GM12891 (cell line): ENCODE results near the gene SLC7A1.

Experiments used
- DNase-seq: peaks from one replicate; pipeline ENCODE4 v3.0.0; 2011; ENCODE audit warnings: low spot score; ENCODE audit not compliant: insufficient read length
- FAIRE-seq: peaks from 2 replicates; lab custom pipeline; 2011; peaks lifted over from hg19 to GRCh38; lab: Jason Lieb, UNC
- PAX5 ChIP-seq: IDR thresholded peaks from 2 replicates; pipeline ENCODE4 v1.6.1; 2011; ENCODE audit warnings: low read length, moderate library complexity, mild to moderate bottlenecking; ENCODE audit not compliant: insufficient read depth, severe bottlenecking
- POLR2A ChIP-seq: IDR thresholded peaks from 2 replicates; pipeline ENCODE4 v1.6.1; 2011; ENCODE audit warnings: low read depth, low read length, control low read depth
- POLR2AphosphoS5 ChIP-seq: IDR thresholded peaks from 2 replicates; pipeline ENCODE4 v1.6.1; 2011; ENCODE audit warnings: low read depth, low read length, control low read depth
- POU2F2 ChIP-seq: IDR thresholded peaks from 2 replicates; pipeline ENCODE4 v1.6.1; 2011; ENCODE audit warnings: low read depth, mild to moderate bottlenecking, control low read depth, low read length, moderate library complexity
- SPI1 ChIP-seq: IDR thresholded peaks from 2 replicates; pipeline ENCODE4 v1.6.1; 2011; ENCODE audit warnings: low read depth, low read length, control low read depth
- TAF1 ChIP-seq: IDR thresholded peaks from 2 replicates; pipeline ENCODE4 v1.6.1; 2011; ENCODE audit warnings: low read depth, low read length, control low read depth

Gene SLC7A1

DNA sequence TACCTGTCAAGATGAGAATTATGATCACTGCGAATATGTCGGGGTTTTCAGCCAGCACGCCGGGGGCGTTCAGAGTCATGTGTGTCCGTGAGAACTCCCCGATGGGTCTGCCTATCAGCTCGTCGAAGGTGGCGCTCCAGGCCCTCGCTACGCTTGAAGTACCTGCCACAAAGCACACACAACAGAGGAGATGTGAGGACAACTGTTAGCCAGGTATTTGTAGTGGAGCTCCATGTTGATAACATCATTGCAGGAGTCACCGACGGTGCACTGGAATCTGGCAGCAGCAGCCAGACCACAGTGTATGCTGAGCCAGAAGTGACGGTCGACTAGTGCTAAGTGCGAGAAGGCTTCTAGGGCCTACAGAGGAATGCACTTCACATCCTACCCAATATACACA, 62.7 kb downstream of the SLC7A1 start:
- no peak for TF ChIP-seq PAX5
- TF ChIP-seq POLR2A = no peak
- no peak for TF ChIP-seq SPI1
- no peak for TF ChIP-seq POU2F2
- no peak for TF ChIP-seq TAF1
- TF ChIP-seq POLR2AphosphoS5 = no peak
- no peak for FAIRE-seq

DNA sequence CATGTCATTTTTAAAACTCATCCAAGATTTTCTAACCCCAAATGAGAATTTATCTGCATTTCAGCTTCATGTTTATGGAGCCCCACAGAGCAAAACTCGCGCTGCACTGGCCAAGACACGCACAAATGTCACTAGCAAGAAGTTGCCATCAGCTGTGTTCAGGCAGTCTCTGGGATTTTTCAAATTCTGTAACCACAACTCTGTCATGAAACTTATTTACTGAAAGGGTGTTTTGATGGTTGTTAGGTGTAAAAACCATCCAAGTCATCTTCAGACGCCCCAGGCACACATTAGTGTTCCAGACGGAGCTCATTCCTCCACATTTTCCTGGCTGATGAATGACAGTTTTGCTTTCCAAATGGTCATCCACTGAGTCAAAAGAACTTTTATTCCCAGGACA, 63.4 kb downstream of the SLC7A1 start:
- FAIRE-seq = no peak
- DNase-seq = no peak
- no peak for TF ChIP-seq SPI1
- TF ChIP-seq POLR2A = no peak
- TF ChIP-seq POU2F2 = no peak
- TF ChIP-seq POLR2AphosphoS5 = no peak
- TF ChIP-seq PAX5 = no peak
- TF ChIP-seq TAF1 = no peak

More for the DNA sequence above, 62.7 kb downstream of the SLC7A1 start:
- no peak for DNase-seq

DNA sequence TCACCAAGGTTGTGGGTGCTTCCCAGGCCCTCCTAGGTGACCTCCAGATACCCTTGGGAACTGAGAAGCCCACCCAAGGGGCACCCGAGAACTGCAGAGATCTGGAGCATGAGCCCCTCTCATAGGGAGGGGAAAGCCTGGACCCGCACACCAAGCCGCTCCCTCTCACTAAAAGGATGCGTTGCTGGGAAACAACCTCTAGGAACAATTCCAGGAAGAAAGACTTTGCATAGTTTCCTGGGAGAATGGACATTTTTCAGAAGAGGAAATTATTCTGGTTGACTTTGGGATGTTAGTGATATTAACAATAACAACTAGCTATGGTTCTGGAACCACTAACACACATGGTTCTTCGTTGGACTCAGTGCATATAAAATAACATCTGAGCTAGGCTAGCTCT, 64.6 kb downstream of the SLC7A1 start:
- DNase-seq = no peak
- TF ChIP-seq TAF1 (no peak), POLR2A (no peak), PAX5 (no peak), POU2F2 (no peak), SPI1 (no peak), POLR2AphosphoS5 (no peak)
- no peak for FAIRE-seq

DNA sequence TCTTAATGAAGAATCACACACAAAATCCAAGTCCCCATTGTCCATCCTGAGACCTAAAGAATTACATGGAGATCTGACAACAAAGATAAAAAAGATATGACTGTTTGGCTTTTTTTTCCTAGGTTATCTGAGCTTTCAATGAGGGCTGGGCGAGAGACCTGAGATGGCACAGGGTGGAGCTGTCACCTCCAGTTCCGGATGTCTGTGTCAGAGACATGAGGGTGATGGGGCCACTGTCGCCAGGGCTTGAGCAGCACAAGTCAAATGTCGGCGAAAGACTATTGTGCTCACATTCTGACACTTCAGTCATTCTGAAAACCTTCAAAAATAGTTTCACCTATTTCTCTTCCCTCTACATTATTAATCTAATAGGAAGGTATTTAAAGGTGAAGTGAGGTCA, 65.7 kb downstream of the SLC7A1 start:
- FAIRE-seq (no peak), DNase-seq (no peak)
- TF ChIP-seq POLR2AphosphoS5 (no peak), SPI1 (no peak), PAX5 (no peak), POLR2A (no peak), POU2F2 (no peak), TAF1 (no peak)

DNA sequence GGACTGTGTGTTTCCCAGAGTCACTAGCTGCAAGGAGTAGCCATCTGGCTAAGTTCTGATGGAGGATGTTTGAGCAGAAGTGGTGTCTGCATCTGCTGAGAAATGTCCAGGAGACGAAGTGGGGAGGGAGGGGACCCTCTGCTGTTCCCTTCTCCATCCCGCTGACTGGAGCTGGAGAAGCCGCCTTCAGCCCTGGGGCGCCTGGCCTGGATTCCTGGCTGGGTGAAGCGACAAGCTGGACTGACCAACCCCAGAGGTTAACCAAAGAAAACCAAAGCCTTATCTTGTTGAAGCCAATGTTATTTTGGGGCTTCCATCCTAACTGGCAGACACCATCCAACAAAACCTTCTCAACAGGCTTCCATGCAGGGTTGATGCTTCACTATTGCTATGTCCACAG, 67.6 kb downstream of the SLC7A1 start:
- FAIRE-seq = no peak
- TF ChIP-seq POLR2A (no peak), PAX5 (no peak), SPI1 (no peak), POU2F2 (no peak), TAF1 (no peak), POLR2AphosphoS5 (no peak)
- DNase-seq = no peak

DNA sequence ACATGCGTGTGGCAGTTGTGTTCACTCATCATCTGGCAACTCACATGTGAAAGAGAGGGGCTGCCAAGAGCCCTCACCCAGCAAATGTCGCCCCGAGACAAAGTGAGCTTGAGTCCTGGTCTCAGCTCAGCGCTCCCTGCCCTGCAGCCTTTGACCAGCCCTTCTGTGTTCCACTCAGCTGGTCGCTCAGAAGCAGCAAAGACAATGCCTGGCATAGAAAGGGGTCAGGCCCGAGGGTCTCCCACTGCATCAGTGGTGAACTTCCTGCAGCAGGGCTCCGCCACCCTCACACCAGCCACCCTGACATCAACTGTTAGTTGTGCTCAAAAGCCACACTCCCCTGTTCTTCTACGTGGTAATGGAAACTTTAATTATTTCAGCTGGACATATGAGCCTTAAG, 68.0 kb downstream of the SLC7A1 start:
- DNase-seq (no peak), FAIRE-seq (no peak)
- TF ChIP-seq SPI1 (no peak), POLR2AphosphoS5 (no peak), POLR2A (no peak), PAX5 (no peak)

DNA sequence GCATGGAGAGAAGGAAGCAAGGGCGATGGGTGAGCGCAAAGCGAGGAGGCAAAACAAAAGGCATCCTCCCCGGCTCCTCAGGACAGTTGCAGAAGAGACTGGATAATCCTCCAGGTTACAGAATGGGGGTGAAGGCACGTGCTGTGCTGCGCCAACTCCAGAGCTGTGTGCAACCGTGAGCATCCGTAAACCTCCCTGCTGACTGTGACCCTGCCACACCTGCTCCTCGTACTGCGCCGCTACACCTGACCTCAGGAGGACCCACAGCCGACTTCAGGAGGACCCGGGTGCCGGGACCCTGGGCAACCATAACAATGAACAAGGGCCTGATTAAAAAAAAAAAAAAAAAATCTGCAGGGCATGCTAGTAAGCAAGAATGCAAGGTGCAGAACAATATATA, 68.7 kb downstream of the SLC7A1 start:
- no peak for FAIRE-seq
- DNase-seq = no peak
- TF ChIP-seq POU2F2 (no peak), SPI1 (no peak), POLR2A (no peak), PAX5 (no peak), POLR2AphosphoS5 (no peak), TAF1 (no peak)

DNA sequence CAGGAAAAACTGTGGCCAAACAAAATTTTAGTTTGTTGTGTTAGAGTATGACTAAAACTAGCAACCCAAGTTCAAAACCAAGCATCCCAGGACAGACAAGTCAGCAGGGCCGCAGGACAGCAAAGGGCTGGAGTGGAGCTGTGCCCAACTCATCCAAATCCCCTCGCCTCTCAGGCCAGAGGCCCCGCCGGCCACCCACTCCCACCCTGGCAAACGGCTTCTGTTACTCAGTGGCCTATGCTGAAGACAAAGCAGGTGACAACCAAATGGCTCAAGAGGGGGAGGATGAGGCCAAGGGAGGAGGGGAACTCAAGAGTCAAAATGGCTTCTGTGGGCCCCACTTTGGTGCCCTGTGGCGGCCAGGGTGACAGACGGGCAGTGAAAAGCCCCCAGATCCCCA, 69.7 kb downstream of the SLC7A1 start:
- TF ChIP-seq SPI1 (no peak), POLR2A (no peak), POU2F2 (no peak), PAX5 (no peak), POLR2AphosphoS5 (no peak), TAF1 (no peak)
- FAIRE-seq = no peak
- DNase-seq = no peak

DNA sequence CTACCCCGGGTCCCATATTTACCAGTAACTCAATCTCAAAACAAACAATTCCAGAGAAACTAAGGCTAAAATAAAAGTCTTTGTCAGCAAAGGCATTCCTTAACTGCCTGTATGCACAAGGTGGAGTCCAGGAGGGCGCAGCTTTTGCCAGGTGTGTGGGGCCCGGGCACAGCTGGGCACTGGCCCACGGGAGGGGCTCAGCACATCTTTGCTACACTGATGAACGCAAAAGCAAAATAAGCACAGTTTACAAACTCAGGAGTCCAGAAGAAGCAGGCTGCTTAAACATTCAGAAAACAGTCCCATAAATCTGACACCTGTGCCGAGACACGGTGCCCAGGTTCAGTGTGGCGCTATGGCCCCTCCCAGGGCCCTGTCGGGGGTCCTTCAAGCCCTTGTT, 70.8 kb downstream of the SLC7A1 start:
- TF ChIP-seq POLR2AphosphoS5 (no peak), POLR2A (no peak), TAF1 (no peak), POU2F2 (no peak), SPI1 (no peak), PAX5 (no peak)
- FAIRE-seq = no peak

DNA sequence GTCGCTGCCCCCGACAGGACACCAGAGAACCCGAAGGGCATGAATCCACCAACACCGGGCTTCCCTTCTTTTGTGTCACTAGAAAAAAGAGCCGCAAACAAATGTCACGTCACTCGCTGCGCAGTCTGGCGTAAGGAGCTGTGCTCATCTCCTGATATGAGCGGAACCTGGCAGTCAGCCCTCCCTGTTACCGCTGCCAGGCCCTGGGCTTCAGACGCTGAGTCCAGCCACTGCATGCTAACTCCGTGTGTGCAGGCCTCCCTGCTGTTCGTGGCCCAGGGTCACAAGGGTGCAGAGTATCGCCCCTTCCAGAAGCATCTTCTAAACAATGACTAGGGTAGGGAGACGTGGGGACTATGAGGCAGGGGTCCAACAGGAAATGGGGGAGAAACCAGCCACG, 71.3 kb downstream of the SLC7A1 start:
- TF ChIP-seq TAF1 (no peak), POLR2A (no peak), POU2F2 (no peak), POLR2AphosphoS5 (no peak), PAX5 (no peak), SPI1 (no peak)
- FAIRE-seq (no peak), DNase-seq (no peak)

More for the DNA sequence above, 70.8 kb downstream of the SLC7A1 start:
- DNase-seq = no peak
